Hepatocyte (in vitro differentiated cells): ENCODE data around the gene SEC61G.

ENCODE experiments used
- CTCF ChIP-seq: fragments of 200-600 bp; sonication (generic); IDR thresholded peaks from 2 replicates; pipeline ENCODE4 v1.5.1; 2016; ENCODE audit warnings: antibody characterized with exemption, mild to moderate bottlenecking; ENCODE audit not compliant: poor library complexity
- EZH2 ChIP-seq: fragments of 200-600 bp; sonication (generic); IDR thresholded peaks from 2 replicates; pipeline ENCODE4 v1.6.1; 2016; ENCODE audit warnings: antibody characterized with exemption, mild to moderate bottlenecking, borderline replicate concordance
- EZH2phosphoT487 ChIP-seq: fragments of 200-600 bp; sonication (generic); IDR thresholded peaks from one replicate; pipeline ENCODE4 v1.6.1; 2018; ENCODE audit warnings: antibody characterized with exemption, mild to moderate bottlenecking, low read depth, moderate library complexity; ENCODE audit not compliant: unreplicated experiment, severe bottlenecking

GRCh38 chr7:54802114-54802513, 43.1 kb upstream of the SEC61G start:
- TF ChIP-seq CTCF (no peak), EZH2 (no peak), EZH2phosphoT487 (no peak)
